ENCODE measurements around the gene SLC39A5. TPM values are rescaled to one million over a fixed set of nuclear protein-coding genes. Genes with fewer than 3 reads are reported as not detected.
A peak's percentile ranks its signal among the peaks of the same experiment; 100 is the strongest.

The SLC39A5 gene
- total RNA-seq, 1 donor from 2014 or later, result not detected

GRCh38 chr12:56221232-56221756 is 8.6 kb upstream of the SLC39A5 start:
- H3K27me3 Mint-ChIP-seq (ENCODE audit: unreplicated experiment), result no peaks in the 10 kb centered on the region
- H3K27ac Mint-ChIP-seq (ENCODE audit: unreplicated experiment), result peak overlapping the region; percentile 99
- peaks cover 5% of the 10 kb centered on the region for H3K36me3 Mint-ChIP-seq (ENCODE audit: unreplicated experiment)
- peaks cover 40% of the 10 kb centered on the region for H3K4me1 Mint-ChIP-seq (ENCODE audit: unreplicated experiment)
- no peak for TF ChIP-seq CTCF (IDR thresholded peaks at IDR 0.05)
- H3K4me3 Mint-ChIP-seq (ENCODE audit: unreplicated experiment), result peak overlapping the region; percentile 99
- DNase-seq (ENCODE audit: extremely low spot score, unreplicated experiment), result no peak
- H3K9me3 Mint-ChIP-seq (ENCODE audit: unreplicated experiment), result no peaks in the 10 kb centered on the region

GRCh38 chr12:56221757-56222530 is 7.9 kb upstream of the SLC39A5 start, which contains the start of gene RNF41:
Gene RNF41, minus strand, starts transcription at chr12:56221922. Its CDS starts 7,875 bp downstream, at chr12:56214047.
- H3K4me3 Mint-ChIP-seq (ENCODE audit: unreplicated experiment), result peak within 1 kb of the TSS; percentile 99
- peaks cover 38% of the 10 kb centered on the region for H3K4me1 Mint-ChIP-seq (ENCODE audit: unreplicated experiment)
- no peaks in the 10 kb centered on the region for H3K9me3 Mint-ChIP-seq (ENCODE audit: unreplicated experiment)
- H3K27ac Mint-ChIP-seq (ENCODE audit: unreplicated experiment), result peak within 1 kb of the TSS; percentile 99
- no peaks in the 10 kb centered on the region for H3K27me3 Mint-ChIP-seq (ENCODE audit: unreplicated experiment)
- H3K36me3 Mint-ChIP-seq (ENCODE audit: unreplicated experiment), result peaks cover 2% of the 10 kb centered on the region
- peak; percentile 99 for DNase-seq (ENCODE audit: extremely low spot score, unreplicated experiment)
- TF ChIP-seq CTCF (IDR thresholded peaks at IDR 0.05), result no peak

GRCh38 chr12:56222531-56222895 is 7.3 kb upstream of the SLC39A5 start:
- Mint-ChIP-seq H3K4me3 (ENCODE audit: unreplicated experiment) (peak overlapping the region; percentile 99), H3K4me1 (ENCODE audit: unreplicated experiment) (peaks cover 38% of the 10 kb centered on the region), H3K27me3 (ENCODE audit: unreplicated experiment) (no peaks in the 10 kb centered on the region), H3K36me3 (ENCODE audit: unreplicated experiment) (peaks cover 4% of the 10 kb centered on the region), H3K27ac (ENCODE audit: unreplicated experiment) (peak overlapping the region; percentile 99), H3K9me3 (ENCODE audit: unreplicated experiment) (no peaks in the 10 kb centered on the region)
- no peak for DNase-seq (ENCODE audit: extremely low spot score, unreplicated experiment)
- TF ChIP-seq CTCF (IDR thresholded peaks at IDR 0.05), result no peak

GRCh38 chr12:56223571-56224101 is 6.2 kb upstream of the SLC39A5 start:
- Mint-ChIP-seq H3K9me3 (ENCODE audit: unreplicated experiment) (no peaks in the 10 kb centered on the region), H3K4me1 (ENCODE audit: unreplicated experiment) (peaks cover 38% of the 10 kb centered on the region), H3K27ac (ENCODE audit: unreplicated experiment) (peak overlapping the region; percentile 99), H3K36me3 (ENCODE audit: unreplicated experiment) (peaks cover 4% of the 10 kb centered on the region), H3K4me3 (ENCODE audit: unreplicated experiment) (peak overlapping the region; percentile 83), H3K27me3 (ENCODE audit: unreplicated experiment) (no peaks in the 10 kb centered on the region)
- no peak for TF ChIP-seq CTCF (IDR thresholded peaks at IDR 0.05)
- no peak for DNase-seq (ENCODE audit: extremely low spot score, unreplicated experiment)

- TF ChIP-seq CTCF (IDR thresholded peaks at IDR 0.05), result peak; percentile 92
- peak within 1 kb of the TSS; percentile 83 for H3K4me3 Mint-ChIP-seq (ENCODE audit: unreplicated experiment)
- peak; percentile 99 for DNase-seq (ENCODE audit: extremely low spot score, unreplicated experiment)
- peak within 1 kb of the TSS; percentile 99 for H3K27ac Mint-ChIP-seq (ENCODE audit: unreplicated experiment)
- no peaks in the 10 kb centered on the region for H3K9me3 Mint-ChIP-seq (ENCODE audit: unreplicated experiment)
- H3K4me1 Mint-ChIP-seq (ENCODE audit: unreplicated experiment), result peaks cover 38% of the 10 kb centered on the region
- peaks cover 4% of the 10 kb centered on the region for H3K36me3 Mint-ChIP-seq (ENCODE audit: unreplicated experiment)
- H3K27me3 Mint-ChIP-seq (ENCODE audit: unreplicated experiment), result no peaks in the 10 kb centered on the region
Observed at GRCh38 chr12:56224102-56224701, 5.6 kb upstream of the SLC39A5 start, which contains the start of gene NABP2. Gene NABP2, plus strand, starts transcription at chr12:56224342. Its CDS starts 515 bp downstream, at chr12:56224857.

Measured in osteocyte (in vitro differentiated cells).